GM23338 (cell line): ENCODE results near the gene RC3H2.

Experiments
- EZH2phosphoT487 ChIP-seq: fragments of 200-600 bp; sonication (generic); IDR thresholded peaks from one replicate; pipeline ENCODE4 v1.8.1; 2018; ENCODE audit warnings: antibody characterized with exemption; ENCODE audit not compliant: unreplicated experiment
- TF ChIP-seq, protein P1 (sequence below), 2 experiments: fragments of 200-600 bp in 1 of 2; sonication (generic) in 1 of 2; conservative IDR thresholded peaks; 2 replicates each; pipeline versions ENCODE4 v1.5.1 to v1.6.1; 2016 to 2017; ENCODE audit warnings: antibody characterized with exemption in 2 of 2, low read depth in 2 of 2, mild to moderate bottlenecking in 2 of 2, moderate library complexity in 1 of 2

DNA sequence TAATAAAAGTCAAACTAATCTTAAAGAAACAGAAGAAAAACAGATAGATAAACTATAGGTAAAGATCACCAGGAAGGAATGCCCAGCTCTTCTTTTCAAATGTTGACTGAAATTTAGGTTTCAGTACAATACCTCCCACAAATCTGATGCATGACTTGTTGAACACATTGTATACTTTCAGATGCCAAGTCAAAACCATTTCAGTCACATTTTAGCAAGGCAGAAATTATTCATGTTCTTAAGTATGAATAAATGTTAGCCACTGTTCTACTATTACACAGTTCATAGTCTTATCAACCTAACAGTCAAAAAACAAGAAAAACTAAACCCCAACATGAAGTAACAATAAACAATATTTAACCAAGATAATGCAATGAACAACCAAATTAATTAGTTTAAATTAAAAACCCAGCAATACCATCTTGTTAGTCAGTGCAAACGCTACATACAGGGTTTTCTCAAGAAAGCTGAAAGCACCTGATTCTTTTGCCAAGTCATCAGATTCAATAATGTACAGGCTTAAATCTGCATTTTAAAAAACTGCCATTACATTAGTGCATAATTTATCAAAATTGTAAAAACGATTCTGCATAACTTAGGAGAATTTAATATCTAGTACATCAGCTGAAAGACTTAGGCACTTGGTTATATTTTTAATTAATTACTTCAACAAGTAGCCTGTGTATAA is 56.8 kb downstream of the RC3H2 start:
- TF ChIP-seq, protein P1, sequence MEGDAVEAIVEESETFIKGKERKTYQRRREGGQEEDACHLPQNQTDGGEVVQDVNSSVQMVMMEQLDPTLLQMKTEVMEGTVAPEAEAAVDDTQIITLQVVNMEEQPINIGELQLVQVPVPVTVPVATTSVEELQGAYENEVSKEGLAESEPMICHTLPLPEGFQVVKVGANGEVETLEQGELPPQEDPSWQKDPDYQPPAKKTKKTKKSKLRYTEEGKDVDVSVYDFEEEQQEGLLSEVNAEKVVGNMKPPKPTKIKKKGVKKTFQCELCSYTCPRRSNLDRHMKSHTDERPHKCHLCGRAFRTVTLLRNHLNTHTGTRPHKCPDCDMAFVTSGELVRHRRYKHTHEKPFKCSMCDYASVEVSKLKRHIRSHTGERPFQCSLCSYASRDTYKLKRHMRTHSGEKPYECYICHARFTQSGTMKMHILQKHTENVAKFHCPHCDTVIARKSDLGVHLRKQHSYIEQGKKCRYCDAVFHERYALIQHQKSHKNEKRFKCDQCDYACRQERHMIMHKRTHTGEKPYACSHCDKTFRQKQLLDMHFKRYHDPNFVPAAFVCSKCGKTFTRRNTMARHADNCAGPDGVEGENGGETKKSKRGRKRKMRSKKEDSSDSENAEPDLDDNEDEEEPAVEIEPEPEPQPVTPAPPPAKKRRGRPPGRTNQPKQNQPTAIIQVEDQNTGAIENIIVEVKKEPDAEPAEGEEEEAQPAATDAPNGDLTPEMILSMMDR (conservative IDR thresholded peaks at IDR 0.05; ENCODE audit: low read depth in 2 of 2): no peak
- no peak for TF ChIP-seq EZH2phosphoT487
